ENCODE data around the gene PHF3. TPM values are rescaled to one million over a fixed set of nuclear protein-coding genes. Genes with fewer than 3 reads are reported as not detected.

The PHF3 gene
- total RNA-seq, 1 experiment from 2014 or later = 66.6 TPM

DNA sequence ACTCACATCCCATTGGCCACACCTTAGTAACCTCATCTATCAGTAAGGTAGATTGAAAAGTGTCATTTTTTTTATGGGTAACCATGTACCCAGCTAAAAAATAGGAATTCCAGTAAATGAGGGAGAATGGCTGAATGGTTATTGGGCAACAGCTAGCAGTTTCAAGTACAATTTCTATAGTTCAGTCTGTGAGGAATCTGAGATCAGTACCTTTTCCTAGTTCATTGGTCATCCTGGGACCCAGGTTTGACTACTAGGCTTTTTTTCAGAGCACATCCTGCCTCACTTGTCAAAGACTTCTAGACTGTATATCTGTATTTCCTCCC is 28.3 kb downstream of the PHF3 start:
- H3K4me1 Mint-ChIP-seq = peaks cover 8 to 9% of the 10 kb centered on the region in 2 experiments
- peaks cover 23% of the 10 kb centered on the region; the same call in 1 of the 2 replicates for H3K79me2 ChIP-seq (ENCODE audit: insufficient read depth, low read length)
- H2AFZ ChIP-seq (ENCODE audit: low read length) = no peak overlapping the region
- H3K4ac ChIP-seq (ENCODE audit: low read depth, low read length) = no peak overlapping the region
- no peak overlapping the region for H3K56ac ChIP-seq (ENCODE audit: insufficient read length, low read depth, low read length)
- peaks cover 5% of the 10 kb centered on the region for H3K4me1 ChIP-seq (ENCODE audit: insufficient read depth, low read length)
- no peak for DNase-seq
- no peak overlapping the region for H2BK120ac ChIP-seq (ENCODE audit: low read depth, low read length, poor library complexity, severe bottlenecking)
- H2BK15ac ChIP-seq (ENCODE audit: low read depth, low read length) = no peak overlapping the region
- H2BK12ac ChIP-seq (ENCODE audit: insufficient read length, low read depth, low read length) = no peak overlapping the region
- no peak overlapping the region for H3T11ph ChIP-seq (ENCODE audit: low read length)
- no peak overlapping the region for H3K9ac ChIP-seq (ENCODE audit: extremely low read depth, insufficient read length, low read length)
- H3K27ac ChIP-seq (ENCODE audit: insufficient read length, low read depth, low read length) = no peak overlapping the region
- H3K9me3 Mint-ChIP-seq = no peaks in the 10 kb centered on the region; a peak in 1 of 5 replicates
- no peaks in the 10 kb centered on the region for H3K27me3 Mint-ChIP-seq (ENCODE audit: low read depth)
- H3K27ac Mint-ChIP-seq = no peak overlapping the region
- H3K23ac ChIP-seq (ENCODE audit: insufficient read length, low read depth, low read length) = no peak overlapping the region
- no peak overlapping the region for H3K18ac ChIP-seq (ENCODE audit: insufficient read length, low read depth, low read length)
- H3K9me3 ChIP-seq (ENCODE audit: control insufficient read depth, low read depth, low read length) = no peaks in the 10 kb centered on the region
- H3K27me3 ChIP-seq (ENCODE audit: insufficient read depth, low read length) = no peaks in the 10 kb centered on the region
- H3K4me2 ChIP-seq (ENCODE audit: insufficient read depth, insufficient read length, low read length) = no peak overlapping the region
- no peak overlapping the region for H2BK20ac ChIP-seq (ENCODE audit: low read depth, low read length, poor library complexity, severe bottlenecking)
- H3K14ac ChIP-seq (ENCODE audit: insufficient read depth, low read length) = no peak overlapping the region
- no peaks in the 10 kb centered on the region for H3K79me1 ChIP-seq (ENCODE audit: insufficient read depth, low read depth, low read length, poor library complexity, severe bottlenecking)
- no peak overlapping the region for H4K5ac ChIP-seq (ENCODE audit: insufficient read length, low read depth, low read length)
- H4K20me1 ChIP-seq (ENCODE audit: control insufficient read depth, insufficient read depth, insufficient read length) = no peaks in the 10 kb centered on the region
- TF ChIP-seq, protein P1, sequence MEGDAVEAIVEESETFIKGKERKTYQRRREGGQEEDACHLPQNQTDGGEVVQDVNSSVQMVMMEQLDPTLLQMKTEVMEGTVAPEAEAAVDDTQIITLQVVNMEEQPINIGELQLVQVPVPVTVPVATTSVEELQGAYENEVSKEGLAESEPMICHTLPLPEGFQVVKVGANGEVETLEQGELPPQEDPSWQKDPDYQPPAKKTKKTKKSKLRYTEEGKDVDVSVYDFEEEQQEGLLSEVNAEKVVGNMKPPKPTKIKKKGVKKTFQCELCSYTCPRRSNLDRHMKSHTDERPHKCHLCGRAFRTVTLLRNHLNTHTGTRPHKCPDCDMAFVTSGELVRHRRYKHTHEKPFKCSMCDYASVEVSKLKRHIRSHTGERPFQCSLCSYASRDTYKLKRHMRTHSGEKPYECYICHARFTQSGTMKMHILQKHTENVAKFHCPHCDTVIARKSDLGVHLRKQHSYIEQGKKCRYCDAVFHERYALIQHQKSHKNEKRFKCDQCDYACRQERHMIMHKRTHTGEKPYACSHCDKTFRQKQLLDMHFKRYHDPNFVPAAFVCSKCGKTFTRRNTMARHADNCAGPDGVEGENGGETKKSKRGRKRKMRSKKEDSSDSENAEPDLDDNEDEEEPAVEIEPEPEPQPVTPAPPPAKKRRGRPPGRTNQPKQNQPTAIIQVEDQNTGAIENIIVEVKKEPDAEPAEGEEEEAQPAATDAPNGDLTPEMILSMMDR (conservative IDR thresholded peaks at IDR 0.05) = no peak
- H4K8ac ChIP-seq (replicated peaks; ENCODE audit: insufficient read length, low read depth, low read length) = no peak overlapping the region
- H3K36me3 Mint-ChIP-seq (ENCODE audit: insufficient read depth in 1 of 3, low read depth in 3 of 3) = no peaks in the 10 kb centered on the region; a peak in 1 of 7 replicates
- no peaks in the 10 kb centered on the region for H3K23me2 ChIP-seq (ENCODE audit: insufficient read length, low read depth, low read length, poor library complexity, severe bottlenecking)
- H3K4me3 Mint-ChIP-seq = no peak overlapping the region
- no peak overlapping the region for H4K91ac ChIP-seq (ENCODE audit: insufficient read length, low read depth, low read length)
- no peak overlapping the region for H2BK5ac ChIP-seq (ENCODE audit: insufficient read length, low read length)
- H2AK5ac ChIP-seq (ENCODE audit: insufficient read length, low read length) = no peak overlapping the region

Measured in H9 (cell line).